Measurements from ENCODE around the gene PKNOX2. TPM values are rescaled to one million over a fixed set of nuclear protein-coding genes. Genes with fewer than 3 reads are reported as not detected.

The PKNOX2 gene
- total and polyA plus RNA-seq, 4 donors = 0.14 to 0.29 (median 0.24) TPM

- WGBS = 72% methylated on average over 5 of the region's 5 CpGs
- no peaks in the 10 kb centered on the region for H3K4me1 ChIP-seq (ENCODE audit: control insufficient read depth in 4 of 4, insufficient read depth in 4 of 4, low read length in 3 of 4)
Observed at GRCh38 chr11:125148743-125149142, 15.8 kb upstream of the PKNOX2 start.

GRCh38 chr11:125153837-125154236 lies 10.7 kb upstream of the PKNOX2 start:
- H3K9ac ChIP-seq (ENCODE audit: low read depth in 1 of 2, low read length in 2 of 2) = no peak overlapping the region

More at GRCh38 chr11:125148743-125149142, 15.8 kb upstream of the PKNOX2 start:
- no peak overlapping the region for H3K9ac ChIP-seq (ENCODE audit: low read depth in 1 of 2, low read length in 2 of 2)
- DNase-seq (ENCODE audit: low spot score) = no peak
- H3K9me3 ChIP-seq (ENCODE audit: control insufficient read depth in 4 of 4, low read length in 3 of 4) = no peaks in the 10 kb centered on the region
- no peaks in the 10 kb centered on the region for H3K36me3 ChIP-seq (ENCODE audit: control insufficient read depth in 4 of 4, insufficient read depth in 3 of 4, low read depth in 1 of 4, low read length in 3 of 4)
- H3K4me3 ChIP-seq (ENCODE audit: low read depth in 1 of 3, low read length in 3 of 3) = no peak overlapping the region
- no peaks in the 10 kb centered on the region for H3K27me3 ChIP-seq (ENCODE audit: control insufficient read depth in 4 of 4, insufficient read depth in 4 of 4, low read length in 3 of 4)
- TF ChIP-seq HNF4G (IDR thresholded peaks at IDR 0.05) (no peak), RXRA (IDR thresholded peaks at IDR 0.05) (no peak), JUND (IDR thresholded peaks at IDR 0.05) (no peak), SP1 (IDR thresholded peaks at IDR 0.05) (no peak)
- TF ChIP-seq, protein P1, sequence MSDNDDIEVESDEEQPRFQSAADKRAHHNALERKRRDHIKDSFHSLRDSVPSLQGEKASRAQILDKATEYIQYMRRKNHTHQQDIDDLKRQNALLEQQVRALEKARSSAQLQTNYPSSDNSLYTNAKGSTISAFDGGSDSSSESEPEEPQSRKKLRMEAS (IDR thresholded peaks at IDR 0.05) = no peak
- H3K27ac ChIP-seq (ENCODE audit: low read depth in 1 of 2, low read length in 2 of 2) = no peak overlapping the region

More at GRCh38 chr11:125153837-125154236, 10.7 kb upstream of the PKNOX2 start:
- DNase-seq (ENCODE audit: low spot score) = no peak
- 85% methylated on average over 2 of the region's 2 CpGs for WGBS
- Histone ChIP-seq H3K27ac (ENCODE audit: low read depth in 1 of 2, low read length in 2 of 2) (no peak overlapping the region), H3K9me3 (ENCODE audit: control insufficient read depth in 4 of 4, low read length in 3 of 4) (no peaks in the 10 kb centered on the region), H3K27me3 (ENCODE audit: control insufficient read depth in 4 of 4, insufficient read depth in 4 of 4, low read length in 3 of 4) (no peaks in the 10 kb centered on the region), H3K36me3 (ENCODE audit: control insufficient read depth in 4 of 4, insufficient read depth in 3 of 4, low read depth in 1 of 4, low read length in 3 of 4) (no peaks in the 10 kb centered on the region), H3K4me3 (ENCODE audit: low read depth in 1 of 3, low read length in 3 of 3) (no peak overlapping the region), H3K4me1 (ENCODE audit: control insufficient read depth in 4 of 4, insufficient read depth in 4 of 4, low read length in 3 of 4) (no peaks in the 10 kb centered on the region)
- TF ChIP-seq RAD21 (IDR thresholded peaks at IDR 0.05) (no peak), NR2F2 (IDR thresholded peaks at IDR 0.05) (no peak), SP1 (IDR thresholded peaks at IDR 0.05) (no peak), HNF4G (IDR thresholded peaks at IDR 0.05) (no peak), FOXA2 (IDR thresholded peaks at IDR 0.05) (no peak), JUND (IDR thresholded peaks at IDR 0.05) (no peak), EGR1 (IDR thresholded peaks at IDR 0.05; ENCODE audit: low read depth in 2 of 2) (no peak), CTCF (IDR thresholded peaks at IDR 0.05; ENCODE audit: low read depth, low read length, missing input control) (no peak), HNF4A (conservative IDR thresholded peaks at IDR 0.05) (no peak), RXRA (IDR thresholded peaks at IDR 0.05) (no peak)
- TF ChIP-seq, protein P2, sequence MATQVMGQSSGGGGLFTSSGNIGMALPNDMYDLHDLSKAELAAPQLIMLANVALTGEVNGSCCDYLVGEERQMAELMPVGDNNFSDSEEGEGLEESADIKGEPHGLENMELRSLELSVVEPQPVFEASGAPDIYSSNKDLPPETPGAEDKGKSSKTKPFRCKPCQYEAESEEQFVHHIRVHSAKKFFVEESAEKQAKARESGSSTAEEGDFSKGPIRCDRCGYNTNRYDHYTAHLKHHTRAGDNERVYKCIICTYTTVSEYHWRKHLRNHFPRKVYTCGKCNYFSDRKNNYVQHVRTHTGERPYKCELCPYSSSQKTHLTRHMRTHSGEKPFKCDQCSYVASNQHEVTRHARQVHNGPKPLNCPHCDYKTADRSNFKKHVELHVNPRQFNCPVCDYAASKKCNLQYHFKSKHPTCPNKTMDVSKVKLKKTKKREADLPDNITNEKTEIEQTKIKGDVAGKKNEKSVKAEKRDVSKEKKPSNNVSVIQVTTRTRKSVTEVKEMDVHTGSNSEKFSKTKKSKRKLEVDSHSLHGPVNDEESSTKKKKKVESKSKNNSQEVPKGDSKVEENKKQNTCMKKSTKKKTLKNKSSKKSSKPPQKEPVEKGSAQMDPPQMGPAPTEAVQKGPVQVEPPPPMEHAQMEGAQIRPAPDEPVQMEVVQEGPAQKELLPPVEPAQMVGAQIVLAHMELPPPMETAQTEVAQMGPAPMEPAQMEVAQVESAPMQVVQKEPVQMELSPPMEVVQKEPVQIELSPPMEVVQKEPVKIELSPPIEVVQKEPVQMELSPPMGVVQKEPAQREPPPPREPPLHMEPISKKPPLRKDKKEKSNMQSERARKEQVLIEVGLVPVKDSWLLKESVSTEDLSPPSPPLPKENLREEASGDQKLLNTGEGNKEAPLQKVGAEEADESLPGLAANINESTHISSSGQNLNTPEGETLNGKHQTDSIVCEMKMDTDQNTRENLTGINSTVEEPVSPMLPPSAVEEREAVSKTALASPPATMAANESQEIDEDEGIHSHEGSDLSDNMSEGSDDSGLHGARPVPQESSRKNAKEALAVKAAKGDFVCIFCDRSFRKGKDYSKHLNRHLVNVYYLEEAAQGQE (IDR thresholded peaks at IDR 0.05) = no peak
- TF ChIP-seq, protein P3, sequence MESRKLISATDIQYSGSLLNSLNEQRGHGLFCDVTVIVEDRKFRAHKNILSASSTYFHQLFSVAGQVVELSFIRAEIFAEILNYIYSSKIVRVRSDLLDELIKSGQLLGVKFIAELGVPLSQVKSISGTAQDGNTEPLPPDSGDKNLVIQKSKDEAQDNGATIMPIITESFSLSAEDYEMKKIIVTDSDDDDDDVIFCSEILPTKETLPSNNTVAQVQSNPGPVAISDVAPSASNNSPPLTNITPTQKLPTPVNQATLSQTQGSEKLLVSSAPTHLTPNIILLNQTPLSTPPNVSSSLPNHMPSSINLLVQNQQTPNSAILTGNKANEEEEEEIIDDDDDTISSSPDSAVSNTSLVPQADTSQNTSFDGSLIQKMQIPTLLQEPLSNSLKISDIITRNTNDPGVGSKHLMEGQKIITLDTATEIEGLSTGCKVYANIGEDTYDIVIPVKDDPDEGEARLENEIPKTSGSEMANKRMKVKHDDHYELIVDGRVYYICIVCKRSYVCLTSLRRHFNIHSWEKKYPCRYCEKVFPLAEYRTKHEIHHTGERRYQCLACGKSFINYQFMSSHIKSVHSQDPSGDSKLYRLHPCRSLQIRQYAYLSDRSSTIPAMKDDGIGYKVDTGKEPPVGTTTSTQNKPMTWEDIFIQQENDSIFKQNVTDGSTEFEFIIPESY (IDR thresholded peaks at IDR 0.05) = no peak
- TF ChIP-seq, protein P1 (IDR thresholded peaks at IDR 0.05) = no peak
- TF ChIP-seq, protein P4, sequence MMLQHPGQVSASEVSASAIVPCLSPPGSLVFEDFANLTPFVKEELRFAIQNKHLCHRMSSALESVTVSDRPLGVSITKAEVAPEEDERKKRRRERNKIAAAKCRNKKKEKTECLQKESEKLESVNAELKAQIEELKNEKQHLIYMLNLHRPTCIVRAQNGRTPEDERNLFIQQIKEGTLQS (IDR thresholded peaks at IDR 0.05) = no peak
